ENCODE results near the gene CRYBB3. TPM values are rescaled to one million over a fixed set of nuclear protein-coding genes. Genes with fewer than 3 reads are reported as not detected.

The CRYBB3 gene
- total RNA-seq, 1 experiment from 2014 or later: 0.48 TPM

DNA sequence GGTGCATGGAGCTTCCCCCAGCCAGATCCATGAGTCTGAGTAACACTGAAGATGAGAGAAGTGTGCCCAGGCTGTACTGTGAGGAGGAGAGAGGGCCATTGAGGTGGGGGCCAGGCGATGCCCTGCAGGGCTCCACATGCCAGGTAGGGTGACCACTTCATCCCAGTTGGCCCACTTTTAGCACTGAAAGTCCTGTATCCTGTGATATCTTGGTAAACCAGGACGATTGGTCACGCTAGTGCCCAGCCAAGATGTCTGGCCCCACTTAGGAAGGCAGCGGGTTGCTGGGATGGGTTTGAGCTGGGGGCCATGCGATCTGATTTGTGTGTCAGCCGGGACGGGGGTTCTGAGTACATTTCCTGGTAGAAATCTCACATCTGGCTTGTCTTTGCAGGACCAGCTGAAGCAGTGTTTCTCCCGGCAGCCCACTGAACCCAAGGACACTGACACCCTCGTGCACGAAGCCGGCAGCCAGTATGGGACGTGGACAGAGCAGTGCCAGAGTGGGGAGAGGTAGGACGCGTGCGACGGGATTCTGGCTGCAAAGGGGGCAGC, 29.2 kb upstream of the CRYBB3 start (continued):
- TF ChIP-seq, protein P1, sequence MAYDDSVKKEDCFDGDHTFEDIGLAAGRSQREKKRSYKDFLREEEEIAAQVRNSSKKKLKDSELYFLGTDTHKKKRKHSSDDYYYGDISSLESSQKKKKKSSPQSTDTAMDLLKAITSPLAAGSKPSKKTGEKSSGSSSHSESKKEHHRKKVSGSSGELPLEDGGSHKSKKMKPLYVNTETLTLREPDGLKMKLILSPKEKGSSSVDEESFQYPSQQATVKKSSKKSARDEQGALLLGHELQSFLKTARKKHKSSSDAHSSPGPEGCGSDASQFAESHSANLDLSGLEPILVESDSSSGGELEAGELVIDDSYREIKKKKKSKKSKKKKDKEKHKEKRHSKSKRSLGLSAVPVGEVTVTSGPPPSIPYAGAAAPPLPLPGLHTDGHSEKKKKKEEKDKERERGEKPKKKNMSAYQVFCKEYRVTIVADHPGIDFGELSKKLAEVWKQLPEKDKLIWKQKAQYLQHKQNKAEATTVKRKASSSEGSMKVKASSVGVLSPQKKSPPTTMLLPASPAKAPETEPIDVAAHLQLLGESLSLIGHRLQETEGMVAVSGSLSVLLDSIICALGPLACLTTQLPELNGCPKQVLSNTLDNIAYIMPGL (CRISPR knock-in tag; IDR thresholded peaks at IDR 0.05): no peak
- no peak for TF ChIP-seq GRHL2 (CRISPR knock-in tag; IDR thresholded peaks at IDR 0.05; ENCODE audit: insufficient replicate concordance, severe bottlenecking)
- TF ChIP-seq, protein P2, sequence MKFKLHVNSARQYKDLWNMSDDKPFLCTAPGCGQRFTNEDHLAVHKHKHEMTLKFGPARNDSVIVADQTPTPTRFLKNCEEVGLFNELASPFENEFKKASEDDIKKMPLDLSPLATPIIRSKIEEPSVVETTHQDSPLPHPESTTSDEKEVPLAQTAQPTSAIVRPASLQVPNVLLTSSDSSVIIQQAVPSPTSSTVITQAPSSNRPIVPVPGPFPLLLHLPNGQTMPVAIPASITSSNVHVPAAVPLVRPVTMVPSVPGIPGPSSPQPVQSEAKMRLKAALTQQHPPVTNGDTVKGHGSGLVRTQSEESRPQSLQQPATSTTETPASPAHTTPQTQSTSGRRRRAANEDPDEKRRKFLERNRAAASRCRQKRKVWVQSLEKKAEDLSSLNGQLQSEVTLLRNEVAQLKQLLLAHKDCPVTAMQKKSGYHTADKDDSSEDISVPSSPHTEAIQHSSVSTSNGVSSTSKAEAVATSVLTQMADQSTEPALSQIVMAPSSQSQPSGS (CRISPR knock-in tag; IDR thresholded peaks at IDR 0.05; ENCODE audit: borderline replicate concordance, low read depth): no peak
- TF ChIP-seq TEAD4 (CRISPR knock-in tag; IDR thresholded peaks at IDR 0.05): no peak
- no peak for TF ChIP-seq JAZF1 (CRISPR knock-in tag; IDR thresholded peaks at IDR 0.05)
- TF ChIP-seq, protein P3, sequence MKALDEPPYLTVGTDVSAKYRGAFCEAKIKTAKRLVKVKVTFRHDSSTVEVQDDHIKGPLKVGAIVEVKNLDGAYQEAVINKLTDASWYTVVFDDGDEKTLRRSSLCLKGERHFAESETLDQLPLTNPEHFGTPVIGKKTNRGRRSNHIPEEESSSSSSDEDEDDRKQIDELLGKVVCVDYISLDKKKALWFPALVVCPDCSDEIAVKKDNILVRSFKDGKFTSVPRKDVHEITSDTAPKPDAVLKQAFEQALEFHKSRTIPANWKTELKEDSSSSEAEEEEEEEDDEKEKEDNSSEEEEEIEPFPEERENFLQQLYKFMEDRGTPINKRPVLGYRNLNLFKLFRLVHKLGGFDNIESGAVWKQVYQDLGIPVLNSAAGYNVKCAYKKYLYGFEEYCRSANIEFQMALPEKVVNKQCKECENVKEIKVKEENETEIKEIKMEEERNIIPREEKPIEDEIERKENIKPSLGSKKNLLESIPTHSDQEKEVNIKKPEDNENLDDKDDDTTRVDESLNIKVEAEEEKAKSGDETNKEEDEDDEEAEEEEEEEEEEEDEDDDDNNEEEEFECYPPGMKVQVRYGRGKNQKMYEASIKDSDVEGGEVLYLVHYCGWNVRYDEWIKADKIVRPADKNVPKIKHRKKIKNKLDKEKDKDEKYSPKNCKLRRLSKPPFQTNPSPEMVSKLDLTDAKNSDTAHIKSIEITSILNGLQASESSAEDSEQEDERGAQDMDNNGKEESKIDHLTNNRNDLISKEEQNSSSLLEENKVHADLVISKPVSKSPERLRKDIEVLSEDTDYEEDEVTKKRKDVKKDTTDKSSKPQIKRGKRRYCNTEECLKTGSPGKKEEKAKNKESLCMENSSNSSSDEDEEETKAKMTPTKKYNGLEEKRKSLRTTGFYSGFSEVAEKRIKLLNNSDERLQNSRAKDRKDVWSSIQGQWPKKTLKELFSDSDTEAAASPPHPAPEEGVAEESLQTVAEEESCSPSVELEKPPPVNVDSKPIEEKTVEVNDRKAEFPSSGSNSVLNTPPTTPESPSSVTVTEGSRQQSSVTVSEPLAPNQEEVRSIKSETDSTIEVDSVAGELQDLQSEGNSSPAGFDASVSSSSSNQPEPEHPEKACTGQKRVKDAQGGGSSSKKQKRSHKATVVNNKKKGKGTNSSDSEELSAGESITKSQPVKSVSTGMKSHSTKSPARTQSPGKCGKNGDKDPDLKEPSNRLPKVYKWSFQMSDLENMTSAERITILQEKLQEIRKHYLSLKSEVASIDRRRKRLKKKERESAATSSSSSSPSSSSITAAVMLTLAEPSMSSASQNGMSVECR (CRISPR knock-in tag; IDR thresholded peaks at IDR 0.05; ENCODE audit: borderline replicate concordance): no peak
- TF ChIP-seq, protein P4, sequence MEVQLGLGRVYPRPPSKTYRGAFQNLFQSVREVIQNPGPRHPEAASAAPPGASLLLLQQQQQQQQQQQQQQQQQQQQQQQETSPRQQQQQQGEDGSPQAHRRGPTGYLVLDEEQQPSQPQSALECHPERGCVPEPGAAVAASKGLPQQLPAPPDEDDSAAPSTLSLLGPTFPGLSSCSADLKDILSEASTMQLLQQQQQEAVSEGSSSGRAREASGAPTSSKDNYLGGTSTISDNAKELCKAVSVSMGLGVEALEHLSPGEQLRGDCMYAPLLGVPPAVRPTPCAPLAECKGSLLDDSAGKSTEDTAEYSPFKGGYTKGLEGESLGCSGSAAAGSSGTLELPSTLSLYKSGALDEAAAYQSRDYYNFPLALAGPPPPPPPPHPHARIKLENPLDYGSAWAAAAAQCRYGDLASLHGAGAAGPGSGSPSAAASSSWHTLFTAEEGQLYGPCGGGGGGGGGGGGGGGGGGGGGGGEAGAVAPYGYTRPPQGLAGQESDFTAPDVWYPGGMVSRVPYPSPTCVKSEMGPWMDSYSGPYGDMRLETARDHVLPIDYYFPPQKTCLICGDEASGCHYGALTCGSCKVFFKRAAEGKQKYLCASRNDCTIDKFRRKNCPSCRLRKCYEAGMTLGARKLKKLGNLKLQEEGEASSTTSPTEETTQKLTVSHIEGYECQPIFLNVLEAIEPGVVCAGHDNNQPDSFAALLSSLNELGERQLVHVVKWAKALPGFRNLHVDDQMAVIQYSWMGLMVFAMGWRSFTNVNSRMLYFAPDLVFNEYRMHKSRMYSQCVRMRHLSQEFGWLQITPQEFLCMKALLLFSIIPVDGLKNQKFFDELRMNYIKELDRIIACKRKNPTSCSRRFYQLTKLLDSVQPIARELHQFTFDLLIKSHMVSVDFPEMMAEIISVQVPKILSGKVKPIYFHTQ (CRISPR knock-in tag; IDR thresholded peaks at IDR 0.05): no peak
- no peak for TF ChIP-seq ZNF219 (CRISPR knock-in tag; IDR thresholded peaks at IDR 0.05; ENCODE audit: borderline replicate concordance)
- no peak for TF ChIP-seq GTF2I (CRISPR knock-in tag; conservative IDR thresholded peaks at IDR 0.05)

DNA sequence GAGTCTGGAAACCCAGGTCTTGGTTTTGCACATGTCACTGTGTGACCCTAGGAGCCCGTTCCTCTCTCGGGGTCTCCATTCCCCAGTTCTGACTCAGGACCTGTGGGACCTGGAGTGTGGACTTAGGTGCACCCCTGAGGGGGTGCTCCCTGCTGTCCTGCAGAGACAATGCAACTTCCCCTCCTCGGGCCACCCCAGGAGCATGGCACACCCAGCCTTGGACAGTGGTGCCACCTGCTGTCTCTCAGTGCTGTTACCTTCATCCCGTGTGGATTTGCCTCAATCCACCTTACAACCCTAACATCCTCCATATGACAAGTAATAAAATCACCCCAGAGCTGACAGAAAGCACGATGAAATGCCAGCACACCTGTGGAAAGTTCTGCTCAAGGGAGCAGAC, 27.5 kb upstream of the CRYBB3 start:
- Mint-ChIP-seq H3K27me3 (ENCODE audit: low read depth) (no peaks in the 10 kb centered on the region), H3K36me3 (peaks cover 5% of the 10 kb centered on the region; the same call in 1 of the 2 replicates)
- TF ChIP-seq ZBTB21 (CRISPR knock-in tag; IDR thresholded peaks at IDR 0.05; ENCODE audit: borderline replicate concordance) (no peak), ZNF416 (CRISPR knock-in tag; IDR thresholded peaks at IDR 0.05) (no peak), PRRX2 (CRISPR knock-in tag; IDR thresholded peaks at IDR 0.05) (no peak), RELA (CRISPR knock-in tag; IDR thresholded peaks at IDR 0.05; ENCODE audit: borderline replicate concordance) (no peak), ESRRA (CRISPR knock-in tag; IDR thresholded peaks at IDR 0.05; ENCODE audit: borderline replicate concordance) (no peak), ATF1 (CRISPR knock-in tag; IDR thresholded peaks at IDR 0.05) (no peak), SMAD4 (CRISPR knock-in tag; IDR thresholded peaks at IDR 0.05) (no peak), ZNF232 (CRISPR knock-in tag; IDR thresholded peaks at IDR 0.05) (no peak), TCF7 (CRISPR knock-in tag; IDR thresholded peaks at IDR 0.05; ENCODE audit: low read depth) (no peak)
- TF ChIP-seq, protein P5, sequence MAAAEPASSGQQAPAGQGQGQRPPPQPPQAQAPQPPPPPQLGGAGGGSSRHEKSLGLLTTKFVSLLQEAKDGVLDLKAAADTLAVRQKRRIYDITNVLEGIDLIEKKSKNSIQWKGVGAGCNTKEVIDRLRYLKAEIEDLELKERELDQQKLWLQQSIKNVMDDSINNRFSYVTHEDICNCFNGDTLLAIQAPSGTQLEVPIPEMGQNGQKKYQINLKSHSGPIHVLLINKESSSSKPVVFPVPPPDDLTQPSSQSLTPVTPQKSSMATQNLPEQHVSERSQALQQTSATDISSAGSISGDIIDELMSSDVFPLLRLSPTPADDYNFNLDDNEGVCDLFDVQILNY (CRISPR knock-in tag; IDR thresholded peaks at IDR 0.05): no peak
- TF ChIP-seq, protein P6, sequence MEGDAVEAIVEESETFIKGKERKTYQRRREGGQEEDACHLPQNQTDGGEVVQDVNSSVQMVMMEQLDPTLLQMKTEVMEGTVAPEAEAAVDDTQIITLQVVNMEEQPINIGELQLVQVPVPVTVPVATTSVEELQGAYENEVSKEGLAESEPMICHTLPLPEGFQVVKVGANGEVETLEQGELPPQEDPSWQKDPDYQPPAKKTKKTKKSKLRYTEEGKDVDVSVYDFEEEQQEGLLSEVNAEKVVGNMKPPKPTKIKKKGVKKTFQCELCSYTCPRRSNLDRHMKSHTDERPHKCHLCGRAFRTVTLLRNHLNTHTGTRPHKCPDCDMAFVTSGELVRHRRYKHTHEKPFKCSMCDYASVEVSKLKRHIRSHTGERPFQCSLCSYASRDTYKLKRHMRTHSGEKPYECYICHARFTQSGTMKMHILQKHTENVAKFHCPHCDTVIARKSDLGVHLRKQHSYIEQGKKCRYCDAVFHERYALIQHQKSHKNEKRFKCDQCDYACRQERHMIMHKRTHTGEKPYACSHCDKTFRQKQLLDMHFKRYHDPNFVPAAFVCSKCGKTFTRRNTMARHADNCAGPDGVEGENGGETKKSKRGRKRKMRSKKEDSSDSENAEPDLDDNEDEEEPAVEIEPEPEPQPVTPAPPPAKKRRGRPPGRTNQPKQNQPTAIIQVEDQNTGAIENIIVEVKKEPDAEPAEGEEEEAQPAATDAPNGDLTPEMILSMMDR (IDR thresholded peaks at IDR 0.05): no peak
- TF ChIP-seq, protein P7, sequence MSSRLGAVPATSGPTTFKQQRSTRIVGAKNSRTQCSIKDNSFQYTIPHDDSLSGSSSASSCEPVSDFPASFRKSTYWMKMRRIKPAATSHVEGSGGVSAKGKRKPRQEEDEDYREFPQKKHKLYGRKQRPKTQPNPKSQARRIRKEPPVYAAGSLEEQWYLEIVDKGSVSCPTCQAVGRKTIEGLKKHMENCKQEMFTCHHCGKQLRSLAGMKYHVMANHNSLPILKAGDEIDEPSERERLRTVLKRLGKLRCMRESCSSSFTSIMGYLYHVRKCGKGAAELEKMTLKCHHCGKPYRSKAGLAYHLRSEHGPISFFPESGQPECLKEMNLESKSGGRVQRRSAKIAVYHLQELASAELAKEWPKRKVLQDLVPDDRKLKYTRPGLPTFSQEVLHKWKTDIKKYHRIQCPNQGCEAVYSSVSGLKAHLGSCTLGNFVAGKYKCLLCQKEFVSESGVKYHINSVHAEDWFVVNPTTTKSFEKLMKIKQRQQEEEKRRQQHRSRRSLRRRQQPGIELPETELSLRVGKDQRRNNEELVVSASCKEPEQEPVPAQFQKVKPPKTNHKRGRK (CRISPR knock-in tag; IDR thresholded peaks at IDR 0.05; ENCODE audit: borderline replicate concordance): no peak

More for the DNA sequence above, 27.5 kb upstream of the CRYBB3 start:
- no peaks in the 10 kb centered on the region for H3K9me3 Mint-ChIP-seq
- ChIA-PET CTCF (interaction anchor here (1.0 to 1.4 kb wide), 3 partner anchors 61 to 91 kb away, joined by 4 read pairs; no protein-coding TSS in a partner anchor), POLR2A (no interaction called here)
- no peak overlapping the region for H3K4me3 Mint-ChIP-seq
- H3K4me1 Mint-ChIP-seq: peaks cover 7% of the 10 kb centered on the region
- ATAC-seq (0 out of 2 replicates have a peak, but pooled peaks have one; percentile 30), DNase-seq (ENCODE audit: low spot score) (no peak)
- no peak overlapping the region for H3K27ac Mint-ChIP-seq

All from WTC11 (cell line).